Dendritic cell treated with granulocyte-macrophage colony-stimulating factor and Interleukin-4, amounts not matched to agents 40 ng/mL and 50 ng/mL, for 4 days (primary cell): ENCODE results near the gene LONRF3.
"Not testable (repeated sequence)": the region's sequence is repeated elsewhere in the genome, so short reads cannot be mapped to it uniquely, and the experiment has no call there.

Source experiments
- H3K27ac Mint-ChIP-seq: one replicate; pipeline ENCODE4 v1.8.0; 2022; ENCODE audit warnings: mild to moderate bottlenecking, mixed read lengths
- H3K27me3 Mint-ChIP-seq: one replicate; pipeline ENCODE4 v1.8.0; 2022; ENCODE audit warnings: mild to moderate bottlenecking, mixed read lengths
- H3K36me3 Mint-ChIP-seq: one replicate; pipeline ENCODE4 v1.8.0; 2022; ENCODE audit warnings: low read depth, mixed read lengths
- H3K4me1 Mint-ChIP-seq: one replicate; pipeline ENCODE4 v1.8.0; 2022; ENCODE audit warnings: low read depth, mixed read lengths
- H3K4me3 Mint-ChIP-seq: one replicate; pipeline ENCODE4 v1.8.0; 2022; ENCODE audit warnings: mild to moderate bottlenecking, moderate library complexity, mixed read lengths
- H3K9me3 Mint-ChIP-seq: one replicate; pipeline ENCODE4 v1.8.0; 2022; ENCODE audit warnings: mixed read lengths
- intact Hi-C: fragments of 100-400 bp; cut with micrococcal nuclease; formaldehyde crosslinking; loops from one replicate; pipeline ENCODE4 v1.15.0; 2022

Gene LONRF3

DNA sequence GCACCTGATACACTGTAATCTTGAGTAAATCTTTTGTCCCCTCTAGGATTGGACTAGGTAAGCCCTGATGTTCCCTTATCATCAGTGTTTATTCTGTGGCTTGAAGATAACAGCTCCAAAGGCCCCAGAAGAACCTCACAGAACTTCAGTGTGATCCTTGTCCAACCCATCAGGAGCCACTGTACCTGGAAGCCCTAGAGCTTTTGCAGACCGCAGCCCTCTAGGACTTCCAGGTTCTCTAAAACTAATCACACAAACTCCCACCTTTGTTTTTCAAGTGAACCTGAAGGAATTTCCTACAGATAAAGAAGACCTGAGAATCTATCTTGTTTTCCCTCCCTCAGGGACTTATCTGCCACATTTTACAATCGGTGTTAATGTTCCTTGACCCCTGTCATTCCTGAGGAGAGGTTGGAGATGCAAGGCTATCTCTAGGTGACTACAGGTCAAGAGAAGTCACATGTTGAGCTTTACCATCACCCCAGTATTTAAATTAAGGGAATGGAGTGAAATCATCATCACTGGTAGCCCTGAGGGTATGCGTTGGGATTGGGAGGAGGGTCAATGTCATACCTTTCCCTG, 32.9 kb downstream of the LONRF3 start:
- Mint-ChIP-seq H3K4me1 (no peaks in the 10 kb centered on the region), H3K27ac (no peak overlapping the region), H3K9me3 (no peaks in the 10 kb centered on the region), H3K4me3 (no peak overlapping the region), H3K27me3 (no peaks in the 10 kb centered on the region), H3K36me3 (no peaks in the 10 kb centered on the region)
- intact Hi-C loops, result loop anchor here (5.0 kb wide), 1 partner anchor 160 kb away; no protein-coding TSS in a partner anchor

- intact Hi-C loops, result loop anchor here (5.0 kb wide), 1 partner anchor 161 kb away; no protein-coding TSS in a partner anchor
- H3K4me3 Mint-ChIP-seq, result no peak overlapping the region
- H3K9me3 Mint-ChIP-seq, result no peaks in the 10 kb centered on the region
- no peak overlapping the region for H3K27ac Mint-ChIP-seq
- H3K4me1 Mint-ChIP-seq, result no peaks in the 10 kb centered on the region
- no peaks in the 10 kb centered on the region for H3K27me3 Mint-ChIP-seq
- H3K36me3 Mint-ChIP-seq, result no peaks in the 10 kb centered on the region
Measured at GRCh38 chrX:119008110-119008744, 33.8 kb downstream of the LONRF3 start.

DNA sequence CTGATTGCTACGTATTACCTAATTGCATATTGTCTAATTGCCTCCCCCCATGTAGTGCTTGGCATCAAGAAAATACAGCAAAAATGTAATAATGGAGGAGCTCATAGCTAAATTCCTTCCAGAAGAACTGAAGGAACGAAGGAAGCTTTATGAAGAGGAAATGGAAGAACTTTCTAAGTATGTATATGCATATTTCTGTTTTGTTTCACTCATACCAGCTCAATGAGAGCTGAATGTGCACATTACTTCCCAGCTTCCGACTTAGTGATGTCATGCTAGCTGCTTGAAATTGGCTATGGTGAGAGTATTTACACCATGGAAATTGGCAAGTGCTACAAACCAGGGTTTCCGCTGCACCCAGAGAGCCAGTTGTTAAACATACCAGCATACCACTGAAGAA, 34.7 kb downstream of the LONRF3 start:
- peaks cover 3% of the 10 kb centered on the region for H3K4me1 Mint-ChIP-seq
- no peaks in the 10 kb centered on the region for H3K36me3 Mint-ChIP-seq
- peaks cover under 1% of the 10 kb centered on the region for H3K27me3 Mint-ChIP-seq
- H3K9me3 Mint-ChIP-seq, result no peaks in the 10 kb centered on the region
- no peak overlapping the region for H3K27ac Mint-ChIP-seq
- H3K4me3 Mint-ChIP-seq, result no peak overlapping the region
- intact Hi-C loops, result loop anchor here (5.0 kb wide), 1 partner anchor 162 kb away; no protein-coding TSS in a partner anchor

DNA sequence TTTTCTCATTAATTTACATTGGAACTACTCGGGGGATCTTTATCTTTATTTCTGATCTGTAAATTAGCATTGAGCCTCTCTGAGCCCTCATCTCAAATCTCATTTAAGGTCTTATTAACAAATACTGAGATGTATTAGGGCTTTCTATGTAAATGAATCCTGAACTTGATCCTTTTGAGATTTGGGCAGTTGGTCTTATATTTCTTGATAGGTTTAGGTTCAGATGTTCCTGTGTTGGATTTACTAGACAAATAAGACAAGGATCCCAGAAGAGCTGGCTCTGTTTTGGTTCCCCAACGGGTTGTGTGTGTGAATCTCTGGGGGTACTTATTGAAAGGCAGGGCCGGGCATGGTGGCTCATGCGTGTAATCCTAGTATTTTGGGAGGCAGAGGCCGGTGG, 36.1 kb downstream of the LONRF3 start:
- Mint-ChIP-seq H3K9me3 (no peaks in the 10 kb centered on the region), H3K27ac (no peak overlapping the region), H3K36me3 (no peaks in the 10 kb centered on the region), H3K4me3 (no peak overlapping the region), H3K27me3 (peaks cover 3% of the 10 kb centered on the region), H3K4me1 (peaks cover 13% of the 10 kb centered on the region)
- intact Hi-C loops, result no loop called here

DNA sequence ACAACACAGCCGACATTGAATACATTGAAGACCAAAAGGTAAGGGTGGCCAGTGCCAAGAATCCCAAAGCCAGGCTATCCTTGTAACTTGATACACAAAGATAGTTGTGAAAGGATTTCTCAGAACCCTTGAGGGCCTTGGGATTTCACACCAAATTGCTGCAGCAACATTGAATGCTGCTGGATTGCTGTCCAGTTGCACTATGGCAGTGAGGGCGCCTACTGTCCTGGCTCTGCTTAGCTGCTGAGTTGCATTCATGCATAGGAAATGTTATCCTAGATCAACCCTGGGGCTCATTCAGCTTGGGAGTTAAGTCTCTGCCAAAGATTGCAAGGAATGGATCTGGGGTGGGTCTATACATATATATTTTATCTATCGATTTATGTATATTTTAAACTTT, 38.7 kb downstream of the LONRF3 start:
- Mint-ChIP-seq H3K27me3 (peaks cover 3% of the 10 kb centered on the region), H3K9me3 (no peaks in the 10 kb centered on the region), H3K4me1 (peaks cover 20% of the 10 kb centered on the region), H3K4me3 (no peak overlapping the region), H3K36me3 (no peaks in the 10 kb centered on the region), H3K27ac (no peak overlapping the region)
- intact Hi-C loops, result no loop called here

GRCh38 chrX:119015407-119016237, 41.2 kb downstream of the LONRF3 start:
- no peak overlapping the region for H3K4me3 Mint-ChIP-seq
- intact Hi-C loops, result no loop called here
- H3K4me1 Mint-ChIP-seq, result peaks cover 20% of the 10 kb centered on the region
- H3K36me3 Mint-ChIP-seq, result no peaks in the 10 kb centered on the region
- peak overlapping the region; percentile 83 for H3K27ac Mint-ChIP-seq
- peaks cover 3% of the 10 kb centered on the region for H3K27me3 Mint-ChIP-seq
- H3K9me3 Mint-ChIP-seq, result no peaks in the 10 kb centered on the region

GRCh38 chrX:119017077-119017476, 42.7 kb downstream of the LONRF3 start:
- no peak overlapping the region for H3K27ac Mint-ChIP-seq

GRCh38 chrX:119025900-119026299, 51.5 kb downstream of the LONRF3 start:
- H3K27ac Mint-ChIP-seq, result no peak overlapping the region
- peaks cover 8% of the 10 kb centered on the region for H3K27me3 Mint-ChIP-seq
- H3K4me1 Mint-ChIP-seq, result peaks cover 17% of the 10 kb centered on the region
- no peak overlapping the region for H3K4me3 Mint-ChIP-seq
- no peaks in the 10 kb centered on the region for H3K36me3 Mint-ChIP-seq
- intact Hi-C loops, result no loop called here
- no peaks in the 10 kb centered on the region for H3K9me3 Mint-ChIP-seq

More at GRCh38 chrX:119017077-119017476, 42.7 kb downstream of the LONRF3 start:
- H3K36me3 Mint-ChIP-seq, result no peaks in the 10 kb centered on the region
- H3K4me1 Mint-ChIP-seq, result peaks cover 20% of the 10 kb centered on the region
- H3K4me3 Mint-ChIP-seq, result no peak overlapping the region
- intact Hi-C loops, result no loop called here
- peaks cover 3% of the 10 kb centered on the region for H3K27me3 Mint-ChIP-seq
- no peaks in the 10 kb centered on the region for H3K9me3 Mint-ChIP-seq

DNA sequence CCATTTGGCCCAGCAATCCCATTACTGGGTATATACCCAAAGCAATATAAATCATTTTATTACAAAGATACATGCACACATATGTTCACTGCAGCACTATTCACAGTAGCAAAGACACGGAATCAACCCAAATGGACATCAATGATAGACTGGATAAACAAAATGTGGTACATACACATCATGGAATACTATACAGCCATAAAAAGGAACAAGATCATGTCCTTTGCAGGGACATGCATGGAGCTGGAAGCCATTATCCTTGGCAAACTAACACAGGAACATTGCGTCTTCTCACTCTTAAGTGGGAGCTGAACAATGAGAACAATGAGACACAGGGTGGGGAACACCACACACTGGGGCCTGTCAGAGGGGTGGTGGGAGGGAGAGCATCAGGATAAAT, 51.9 kb downstream of the LONRF3 start:
- intact Hi-C loops, H3K9me3 Mint-ChIP-seq, H3K4me3 Mint-ChIP-seq, H3K27ac Mint-ChIP-seq, H3K36me3 Mint-ChIP-seq: not testable (repeated sequence)
- Mint-ChIP-seq H3K27me3 (peaks cover 11% of the 10 kb centered on the region), H3K4me1 (peaks cover 17% of the 10 kb centered on the region)

DNA sequence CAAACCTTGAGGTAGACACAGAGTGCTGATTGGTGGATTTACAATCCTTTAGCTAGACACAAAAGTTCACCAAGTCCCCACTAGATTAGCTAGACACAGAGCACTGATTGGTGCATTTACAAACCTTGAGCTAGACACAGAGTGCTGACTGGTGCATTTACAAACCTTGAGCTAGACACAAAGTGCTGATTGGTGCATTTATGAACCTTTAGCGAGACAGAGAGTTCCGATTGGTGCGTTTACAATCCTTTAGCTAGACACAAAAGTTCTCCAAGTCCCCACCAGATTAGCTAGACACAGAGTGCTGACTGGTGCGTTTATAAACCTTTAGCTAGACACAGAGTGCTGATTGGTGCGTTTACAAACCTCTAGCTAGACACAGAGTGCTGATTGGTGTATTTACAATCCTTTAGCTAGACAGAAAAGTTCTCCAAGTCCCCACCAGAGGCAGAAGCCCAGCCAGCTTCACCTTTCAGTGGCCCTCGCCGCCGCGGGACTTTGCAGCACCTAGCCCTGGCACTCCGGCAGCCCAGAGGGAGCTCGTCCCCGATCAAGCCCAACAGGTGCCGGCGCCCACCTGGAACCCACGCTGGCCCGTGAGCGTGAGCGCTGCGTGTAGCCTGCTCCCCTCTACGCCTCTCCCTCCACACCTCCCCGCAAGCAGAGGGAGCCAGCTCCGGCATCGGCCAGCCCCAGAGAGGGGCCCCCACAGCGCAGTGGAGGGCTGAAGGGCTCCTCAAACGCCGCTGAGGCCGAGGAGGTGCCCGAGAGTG, 53.7 kb downstream of the LONRF3 start:
- Mint-ChIP-seq H3K4me1 (peaks cover 17% of the 10 kb centered on the region), H3K27me3 (peaks cover 22% of the 10 kb centered on the region), H3K27ac (peak overlapping the region; percentile 41)
- intact Hi-C loops, H3K36me3 Mint-ChIP-seq, H3K4me3 Mint-ChIP-seq, H3K9me3 Mint-ChIP-seq: not testable (repeated sequence)

- H3K4me1 Mint-ChIP-seq, result peaks cover 17% of the 10 kb centered on the region
- peaks cover 4% of the 10 kb centered on the region for H3K9me3 Mint-ChIP-seq
- H3K36me3 Mint-ChIP-seq, result no peaks in the 10 kb centered on the region
- peak overlapping the region; percentile 41 for H3K27ac Mint-ChIP-seq
- intact Hi-C loops, result no loop called here
- peaks cover 23% of the 10 kb centered on the region for H3K27me3 Mint-ChIP-seq
- H3K4me3 Mint-ChIP-seq, result no peak overlapping the region
Measured at GRCh38 chrX:119028733-119029330, 54.4 kb downstream of the LONRF3 start.

GRCh38 chrX:119029656-119030055, 55.2 kb downstream of the LONRF3 start:
- H3K27ac Mint-ChIP-seq, intact Hi-C loops, H3K36me3 Mint-ChIP-seq, H3K4me3 Mint-ChIP-seq: not testable (repeated sequence)
- peaks cover 11% of the 10 kb centered on the region for H3K9me3 Mint-ChIP-seq
- peaks cover 26% of the 10 kb centered on the region for H3K27me3 Mint-ChIP-seq
- H3K4me1 Mint-ChIP-seq, result peaks cover 17% of the 10 kb centered on the region

- H3K4me1 Mint-ChIP-seq, result peaks cover 17% of the 10 kb centered on the region
- intact Hi-C loops, result no loop called here
- no peak overlapping the region for H3K27ac Mint-ChIP-seq
- no peak overlapping the region for H3K4me3 Mint-ChIP-seq
- peaks cover 26% of the 10 kb centered on the region for H3K27me3 Mint-ChIP-seq
- H3K9me3 Mint-ChIP-seq, result peaks cover 11% of the 10 kb centered on the region
- no peaks in the 10 kb centered on the region for H3K36me3 Mint-ChIP-seq
Measured at GRCh38 chrX:119030990-119031389, 56.6 kb downstream of the LONRF3 start.
